ENCODE results near the gene ZNF302. TPM values are rescaled to one million over a fixed set of nuclear protein-coding genes. Genes with fewer than 3 reads are reported as not detected.

ZNF302 gene
- total RNA-seq, 1 donor, result 15.1 TPM

- no peak for TF ChIP-seq CTCF (IDR thresholded peaks at IDR 0.05; ENCODE audit: insufficient read depth, low read depth, low read length)
- no peak overlapping the region for H3K4me3 ChIP-seq (ENCODE audit: low read depth, low read length)
- no peak for DNase-seq (ENCODE audit: low read depth)
Observed at GRCh38 chr19:34671972-34672371, 5.5 kb upstream of the ZNF302 start.

GRCh38 chr19:34673590-34673989, 3.9 kb upstream of the ZNF302 start:
- no peak for DNase-seq (ENCODE audit: low read depth)
- TF ChIP-seq CTCF (IDR thresholded peaks at IDR 0.05; ENCODE audit: insufficient read depth, low read depth, low read length), result no peak
- H3K4me3 ChIP-seq (ENCODE audit: low read depth, low read length), result no peak overlapping the region

GRCh38 chr19:34675250-34675649, 2.2 kb upstream of the ZNF302 start:
- TF ChIP-seq CTCF (IDR thresholded peaks at IDR 0.05; ENCODE audit: insufficient read depth, low read depth, low read length), result no peak
- no peak for DNase-seq (ENCODE audit: low read depth)
- no peak overlapping the region for H3K4me3 ChIP-seq (ENCODE audit: low read depth, low read length)

GRCh38 chr19:34675919-34676318, 1.6 kb upstream of the ZNF302 start:
- H3K4me3 ChIP-seq (ENCODE audit: low read depth, low read length), result no peak overlapping the region
- no peak for TF ChIP-seq CTCF (IDR thresholded peaks at IDR 0.05; ENCODE audit: insufficient read depth, low read depth, low read length)
- DNase-seq (ENCODE audit: low read depth), result no peak

- no peak for TF ChIP-seq CTCF (IDR thresholded peaks at IDR 0.05; ENCODE audit: insufficient read depth, low read depth, low read length)
- DNase-seq (ENCODE audit: low read depth), result no peak
- peak within 1 kb of the TSS; percentile 76 for H3K4me3 ChIP-seq (ENCODE audit: low read depth, low read length)
Observed at GRCh38 chr19:34676697-34677385, 637 bp upstream of the ZNF302 start, which contains the start of gene SCGB2B2. Gene SCGB2B2 (minus strand): TSS chr19:34677159. CDS start chr19:34594563, 82,596 bp downstream.

- no peak for TF ChIP-seq CTCF (IDR thresholded peaks at IDR 0.05; ENCODE audit: insufficient read depth, low read depth, low read length)
- H3K4me3 ChIP-seq (ENCODE audit: low read depth, low read length), result peak overlapping the region; percentile 76
- DNase-seq (ENCODE audit: low read depth), result no peak
Observed at GRCh38 chr19:34678085-34678412, 571 bp downstream of the ZNF302 start.

- no peak for DNase-seq (ENCODE audit: low read depth)
- peak overlapping the region; percentile 76 for H3K4me3 ChIP-seq (ENCODE audit: low read depth, low read length)
- no peak for TF ChIP-seq CTCF (IDR thresholded peaks at IDR 0.05; ENCODE audit: insufficient read depth, low read depth, low read length)
Observed at GRCh38 chr19:34678421-34678820, 943 bp downstream of the ZNF302 start.

All from fibroblast of villous mesenchyme (primary cell).